Central memory CD8-positive, alpha-beta T cell (primary cell): ENCODE measurements around the gene NFX1.

Experiments used
- ATAC-seq: fragments of 150-1000 bp; cut with Tn5 transposase; replicated peaks from 2 replicates; pipeline ENCODE4 v1.10.0; 2022; ENCODE audit warnings: mild to moderate bottlenecking, moderate FRiP score, moderate number of reproducible peaks; ENCODE audit not compliant: poor library complexity, severe bottlenecking; ENCODE audit errors: extremely low read depth
- DNase-seq, 2 donors: peaks; one replicate each; pipeline ENCODE4 v3.0.0; 2021; ENCODE audit warnings: low spot score in 2 of 2
- H3K27ac Mint-ChIP-seq: one replicate; pipeline ENCODE4 v1.8.0; 2022; ENCODE audit warnings: low read depth, mild to moderate bottlenecking, moderate library complexity, mixed read lengths
- H3K27me3 Mint-ChIP-seq: one replicate; pipeline ENCODE4 v1.8.0; 2022; ENCODE audit warnings: mixed read lengths
- H3K36me3 Mint-ChIP-seq: one replicate; pipeline ENCODE4 v1.8.0; 2022; ENCODE audit warnings: mild to moderate bottlenecking, moderate library complexity, mixed read lengths; ENCODE audit not compliant: insufficient read depth
- H3K4me1 Mint-ChIP-seq: one replicate; pipeline ENCODE4 v1.8.0; 2022; ENCODE audit warnings: mixed read lengths
- H3K4me3 Mint-ChIP-seq: one replicate; pipeline ENCODE4 v1.8.0; 2022; ENCODE audit warnings: mild to moderate bottlenecking, moderate library complexity, mixed read lengths
- H3K9me3 Mint-ChIP-seq: one replicate; pipeline ENCODE4 v1.8.0; 2022; ENCODE audit warnings: mixed read lengths

The NFX1 gene

DNA sequence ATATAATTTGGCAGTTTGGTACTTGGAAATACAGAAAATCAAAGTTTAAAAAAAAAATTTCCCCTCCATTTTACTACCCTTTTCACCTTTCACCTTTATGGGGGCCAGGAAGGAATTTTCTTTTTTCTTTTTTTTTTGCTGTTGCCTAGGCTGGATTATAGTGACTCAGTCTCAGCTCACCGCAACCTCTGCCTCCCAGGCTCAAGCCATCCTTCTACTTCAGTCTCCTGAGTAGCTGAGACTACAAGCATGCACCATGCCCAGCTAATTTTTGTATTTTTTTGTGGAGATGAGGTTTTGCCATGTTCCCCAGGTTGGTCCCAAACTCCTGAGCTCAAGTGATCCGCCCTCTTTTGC lies 16.4 kb upstream of the NFX1 start:
- DNase-seq (no peak), ATAC-seq (no peak)
- Mint-ChIP-seq H3K9me3 (no peaks in the 10 kb centered on the region), H3K27me3 (no peaks in the 10 kb centered on the region), H3K27ac (no peak overlapping the region), H3K4me1 (peaks cover 13% of the 10 kb centered on the region), H3K4me3 (no peak overlapping the region), H3K36me3 (peaks cover 78% of the 10 kb centered on the region)

- no peak for ATAC-seq
- peaks cover 67% of the 10 kb centered on the region for H3K36me3 Mint-ChIP-seq
These were observed 12.8 kb upstream of the NFX1 start for GRCh38 chr9:33277484-33277883.

GRCh38 chr9:33285502-33285901 lies 4.8 kb upstream of the NFX1 start:
- Mint-ChIP-seq H3K27ac (no peak overlapping the region), H3K4me3 (no peak overlapping the region), H3K27me3 (no peaks in the 10 kb centered on the region), H3K4me1 (peaks cover 2% of the 10 kb centered on the region), H3K9me3 (no peaks in the 10 kb centered on the region), H3K36me3 (peaks cover 15% of the 10 kb centered on the region)
- ATAC-seq = no peak
- no peak for DNase-seq

More at GRCh38 chr9:33277484-33277883, 12.8 kb upstream of the NFX1 start:
- no peaks in the 10 kb centered on the region for H3K27me3 Mint-ChIP-seq
- DNase-seq = no peak
- H3K4me3 Mint-ChIP-seq = no peak overlapping the region
- peak overlapping the region; percentile 16 for H3K27ac Mint-ChIP-seq
- H3K9me3 Mint-ChIP-seq = no peaks in the 10 kb centered on the region
- peaks cover 6% of the 10 kb centered on the region for H3K4me1 Mint-ChIP-seq

- Mint-ChIP-seq H3K27me3 (no peaks in the 10 kb centered on the region), H3K9me3 (no peaks in the 10 kb centered on the region), H3K36me3 (peaks cover 18% of the 10 kb centered on the region), H3K27ac (no peak overlapping the region), H3K4me3 (no peak overlapping the region), H3K4me1 (peaks cover 13% of the 10 kb centered on the region)
- DNase-seq = peak in 1 of 2 donors; percentile 46
- ATAC-seq = no peak
These were observed 3.2 kb upstream of the NFX1 start for GRCh38 chr9:33287087-33287490.

DNA sequence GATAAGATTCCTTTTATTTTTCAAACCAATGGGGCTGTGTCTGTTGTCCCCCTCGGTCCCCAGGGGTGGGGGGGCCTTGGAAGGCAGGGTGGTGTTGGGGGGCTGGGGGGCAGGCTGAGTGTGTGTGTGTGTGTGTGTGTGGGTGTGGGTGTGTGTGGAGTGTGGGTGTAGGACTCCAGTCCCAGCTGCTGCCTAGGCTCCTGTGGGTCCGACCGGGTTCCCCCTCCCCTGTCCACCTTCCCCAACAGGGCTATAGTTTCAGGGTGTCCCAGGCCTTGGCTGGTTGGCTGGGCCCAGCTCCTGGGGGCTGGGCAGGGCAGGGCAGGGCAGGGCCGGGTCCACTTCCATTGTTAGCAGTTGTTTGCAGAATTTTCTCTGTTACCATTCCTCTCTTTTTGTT lies 2.1 kb upstream of the NFX1 start:
- DNase-seq = no peak
- Mint-ChIP-seq H3K4me1 (peaks cover 25% of the 10 kb centered on the region), H3K27ac (no peak overlapping the region), H3K4me3 (no peak overlapping the region), H3K27me3 (no peaks in the 10 kb centered on the region), H3K9me3 (no peaks in the 10 kb centered on the region), H3K36me3 (peaks cover 18% of the 10 kb centered on the region)
- no peak for ATAC-seq

DNA sequence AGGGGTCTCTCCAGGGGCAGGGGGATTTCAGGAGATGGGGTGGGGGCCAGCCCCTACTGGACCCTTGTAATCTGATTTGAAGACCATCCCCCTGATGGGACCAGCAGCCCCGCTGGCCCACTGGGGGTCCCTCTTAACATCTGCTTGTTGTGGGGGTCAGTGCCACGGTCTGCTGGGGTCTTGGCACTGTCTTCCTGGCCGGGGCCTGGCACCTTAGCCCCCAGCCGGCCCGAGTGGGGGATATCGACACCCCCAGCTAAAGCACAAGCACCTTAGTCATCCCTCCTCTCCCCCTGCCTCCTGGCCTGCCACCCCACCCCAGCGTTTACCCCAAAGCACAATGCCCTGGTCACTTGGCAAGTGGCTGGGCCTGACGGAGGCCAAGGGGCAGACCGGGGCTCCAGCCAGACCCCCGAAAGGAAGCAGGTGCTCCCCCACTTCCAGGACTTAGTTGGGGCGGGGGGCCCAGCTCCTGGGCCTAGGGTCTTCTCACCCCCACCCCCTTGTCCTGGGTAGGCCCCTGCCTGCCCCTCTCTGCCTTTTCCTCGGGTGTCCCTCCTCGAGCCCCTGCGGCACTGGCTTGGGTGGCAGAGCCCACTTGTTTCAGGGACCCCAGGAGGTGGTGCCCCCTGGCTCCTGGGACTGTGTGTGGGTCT lies 1.4 kb upstream of the NFX1 start:
- peaks cover 18% of the 10 kb centered on the region for H3K36me3 Mint-ChIP-seq
- peak overlapping the region; percentile 97 for H3K27ac Mint-ChIP-seq
- DNase-seq (no peak), ATAC-seq (no peak)
- H3K9me3 Mint-ChIP-seq = no peaks in the 10 kb centered on the region
- H3K27me3 Mint-ChIP-seq = no peaks in the 10 kb centered on the region
- peaks cover 29% of the 10 kb centered on the region for H3K4me1 Mint-ChIP-seq
- peak overlapping the region; percentile 84 for H3K4me3 Mint-ChIP-seq

GRCh38 chr9:33289496-33289895 lies 820 bp upstream of the NFX1 start:
- no peak for DNase-seq
- Mint-ChIP-seq H3K36me3 (peaks cover 22% of the 10 kb centered on the region), H3K9me3 (no peaks in the 10 kb centered on the region), H3K27ac (peak overlapping the region; percentile 97), H3K27me3 (no peaks in the 10 kb centered on the region), H3K4me3 (peak overlapping the region; percentile 84), H3K4me1 (peaks cover 31% of the 10 kb centered on the region)
- no peak for ATAC-seq

- Mint-ChIP-seq H3K4me1 (peaks cover 35% of the 10 kb centered on the region), H3K4me3 (peak overlapping the region; percentile 84), H3K27ac (peak overlapping the region; percentile 97), H3K27me3 (no peaks in the 10 kb centered on the region), H3K9me3 (no peaks in the 10 kb centered on the region), H3K36me3 (peaks cover 26% of the 10 kb centered on the region)
- DNase-seq = no peak
- ATAC-seq = no peak
These were observed 425 bp upstream of the NFX1 start for GRCh38 chr9:33289936-33290246.

GRCh38 chr9:33291031-33291397 lies 698 bp downstream of the NFX1 start:
- Mint-ChIP-seq H3K27ac (peak overlapping the region; percentile 97), H3K4me3 (peak overlapping the region; percentile 84), H3K4me1 (peaks cover 38% of the 10 kb centered on the region), H3K9me3 (no peaks in the 10 kb centered on the region), H3K27me3 (no peaks in the 10 kb centered on the region), H3K36me3 (peaks cover 27% of the 10 kb centered on the region)
- ATAC-seq = no peak
- no peak for DNase-seq

DNA sequence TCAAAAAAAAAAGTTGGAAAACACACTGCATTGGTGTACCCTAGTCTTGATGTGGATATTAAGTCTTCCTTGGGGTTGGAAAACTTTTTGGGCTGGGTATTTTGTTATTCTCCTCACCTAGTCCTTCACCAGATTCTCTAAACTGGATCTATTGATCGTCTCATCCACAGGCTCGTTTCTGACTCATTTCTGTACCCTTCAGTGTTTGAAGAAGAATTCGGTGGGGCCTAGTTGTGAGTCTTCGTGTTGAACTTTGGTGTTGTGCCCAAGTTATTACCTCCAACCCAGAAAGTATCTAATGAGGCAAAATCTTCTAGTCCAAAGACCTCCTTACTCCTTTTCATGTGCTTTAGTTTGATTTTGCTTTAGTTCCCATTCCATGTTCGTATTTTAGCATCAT lies 1.6 kb downstream of the NFX1 start:
- Mint-ChIP-seq H3K4me1 (peaks cover 47% of the 10 kb centered on the region), H3K27me3 (no peaks in the 10 kb centered on the region), H3K27ac (peak overlapping the region; percentile 97), H3K9me3 (no peaks in the 10 kb centered on the region), H3K36me3 (peaks cover 35% of the 10 kb centered on the region), H3K4me3 (peak overlapping the region; percentile 84)
- DNase-seq = no peak
- ATAC-seq = no peak

GRCh38 chr9:33293782-33294181 lies 3.5 kb downstream of the NFX1 start:
- DNase-seq = no peak
- Mint-ChIP-seq H3K27ac (peak overlapping the region; percentile 75), H3K4me3 (no peak overlapping the region), H3K4me1 (peaks cover 66% of the 10 kb centered on the region), H3K36me3 (peaks cover 47% of the 10 kb centered on the region), H3K9me3 (no peaks in the 10 kb centered on the region), H3K27me3 (no peaks in the 10 kb centered on the region)
- no peak for ATAC-seq

- Mint-ChIP-seq H3K27me3 (no peaks in the 10 kb centered on the region), H3K27ac (no peak overlapping the region), H3K4me1 (peaks cover 74% of the 10 kb centered on the region), H3K9me3 (no peaks in the 10 kb centered on the region), H3K4me3 (no peak overlapping the region), H3K36me3 (peaks cover 55% of the 10 kb centered on the region)
- ATAC-seq = no peak
- DNase-seq = no peak
These were observed 4.5 kb downstream of the NFX1 start for GRCh38 chr9:33294670-33295432.

DNA sequence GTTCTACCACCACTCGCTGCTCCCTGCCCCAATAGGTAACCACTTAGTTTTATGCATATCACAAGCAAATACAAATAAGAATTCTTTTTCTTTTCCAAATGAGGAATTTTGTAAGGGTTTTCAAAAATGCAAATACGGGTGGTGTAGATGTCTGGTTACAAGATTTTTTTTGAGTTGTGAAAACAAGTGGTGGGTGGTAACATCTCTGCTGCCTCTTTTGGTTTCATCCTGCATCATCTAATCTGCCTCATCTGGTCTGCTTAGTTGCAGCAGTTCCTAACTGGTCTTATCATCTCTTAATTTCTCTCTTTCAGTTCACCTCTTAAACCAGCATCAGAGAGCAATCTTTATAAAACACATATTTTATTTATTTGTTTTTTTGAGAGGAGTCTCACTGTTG lies 5.3 kb downstream of the NFX1 start:
- DNase-seq (no peak), ATAC-seq (no peak)
- no peak overlapping the region for H3K27ac Mint-ChIP-seq

More for the DNA sequence above, 5.3 kb downstream of the NFX1 start:
- Mint-ChIP-seq H3K36me3 (peaks cover 52% of the 10 kb centered on the region), H3K27me3 (no peaks in the 10 kb centered on the region), H3K9me3 (no peaks in the 10 kb centered on the region), H3K4me3 (no peak overlapping the region), H3K4me1 (peaks cover 75% of the 10 kb centered on the region)
